22Rv1 (cell line): ENCODE data around the gene HHIP.

ENCODE experiments used
- ZFX ChIP-seq: fragments of 450-650 bp; IDR thresholded peaks from 2 replicates; pipeline ENCODE4 v1.6.1; 2017; ENCODE audit warnings: antibody characterized with exemption, borderline replicate concordance
- TF ChIP-seq, protein P1 (sequence below): fragments of 450-650 bp; IDR thresholded peaks from 2 replicates; pipeline ENCODE4 v1.5.1; 2017; ENCODE audit warnings: mild to moderate bottlenecking

DNA sequence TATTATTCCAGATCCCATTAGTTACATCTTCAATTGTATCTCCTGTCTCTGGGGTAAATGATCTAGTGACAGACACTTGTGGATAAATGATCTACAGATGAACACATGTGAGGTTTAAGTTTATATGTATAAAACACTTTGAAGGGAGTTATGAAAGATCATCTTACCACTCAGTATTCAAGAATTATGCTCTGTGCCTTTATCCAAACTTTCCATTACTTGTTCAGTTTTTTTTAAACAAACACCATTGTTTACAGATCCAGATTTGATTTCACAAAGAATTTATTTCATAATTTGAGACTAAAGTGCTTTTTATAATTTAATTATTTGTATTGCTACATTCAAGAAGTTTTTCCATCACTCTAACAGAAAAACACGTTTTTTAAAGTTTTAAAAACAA is 142.5 kb downstream of the HHIP start:
- TF ChIP-seq, protein P1, sequence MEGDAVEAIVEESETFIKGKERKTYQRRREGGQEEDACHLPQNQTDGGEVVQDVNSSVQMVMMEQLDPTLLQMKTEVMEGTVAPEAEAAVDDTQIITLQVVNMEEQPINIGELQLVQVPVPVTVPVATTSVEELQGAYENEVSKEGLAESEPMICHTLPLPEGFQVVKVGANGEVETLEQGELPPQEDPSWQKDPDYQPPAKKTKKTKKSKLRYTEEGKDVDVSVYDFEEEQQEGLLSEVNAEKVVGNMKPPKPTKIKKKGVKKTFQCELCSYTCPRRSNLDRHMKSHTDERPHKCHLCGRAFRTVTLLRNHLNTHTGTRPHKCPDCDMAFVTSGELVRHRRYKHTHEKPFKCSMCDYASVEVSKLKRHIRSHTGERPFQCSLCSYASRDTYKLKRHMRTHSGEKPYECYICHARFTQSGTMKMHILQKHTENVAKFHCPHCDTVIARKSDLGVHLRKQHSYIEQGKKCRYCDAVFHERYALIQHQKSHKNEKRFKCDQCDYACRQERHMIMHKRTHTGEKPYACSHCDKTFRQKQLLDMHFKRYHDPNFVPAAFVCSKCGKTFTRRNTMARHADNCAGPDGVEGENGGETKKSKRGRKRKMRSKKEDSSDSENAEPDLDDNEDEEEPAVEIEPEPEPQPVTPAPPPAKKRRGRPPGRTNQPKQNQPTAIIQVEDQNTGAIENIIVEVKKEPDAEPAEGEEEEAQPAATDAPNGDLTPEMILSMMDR = no peak
- TF ChIP-seq ZFX = no peak
